A673 (cell line): Measurements from ENCODE around the gene TBC1D22A. TPM values are rescaled to one million over a fixed set of nuclear protein-coding genes. Genes with fewer than 3 reads are reported as not detected.

Experiments
- BruUV-seq: library from RNA; stranded (reverse); fragments of 400-500 nt; replicated peaks from 2 replicates; lab custom pipeline; 2021; lab: Mats Ljungman, UMichigan
- CTCF ChIA-PET: fragments of 300-600 bp; sonication (Branson Sonifier 250); formaldehyde crosslinking; loops from one replicate; lab custom pipeline; 2022; ENCODE audit warnings: antibody characterized with exemption; lab: Charles Lee
- POLR2A ChIA-PET: fragments of 300-600 bp; sonication (Branson Sonifier 250); formaldehyde crosslinking; loops from one replicate; lab custom pipeline; 2022; ENCODE audit warnings: antibody characterized with exemption; ENCODE audit not compliant: low non-redundant PET; lab: Charles Lee
- DNase-seq: peaks from one replicate; pipeline ENCODE4 v3.0.0-alpha.2; 2015; ENCODE audit warnings: low spot score
- H3K27ac ChIP-seq: fragments of 200-600 bp; sonication (generic); 2 replicates; pipeline ENCODE4 v1.5.1; 2016; ENCODE audit warnings: mixed run types, low read depth, mild to moderate bottlenecking, mixed read lengths, antibody characterized with exemption, low read length; ENCODE audit not compliant: poor library complexity, severe bottlenecking
- H3K27me3 ChIP-seq: fragments of 200-600 bp; sonication (generic); replicated peaks from 2 replicates; pipeline ENCODE4 v1.6.1; 2017; ENCODE audit warnings: mixed run types, low read depth, mild to moderate bottlenecking, mixed read lengths, antibody characterized with exemption, low read length; ENCODE audit not compliant: insufficient read depth, poor library complexity
- H3K36me3 ChIP-seq: fragments of 200-600 bp; sonication (generic); 2 replicates; pipeline ENCODE4 v1.6.1; 2016; ENCODE audit warnings: mixed run types, mild to moderate bottlenecking, mixed read lengths, antibody characterized with exemption, low read length; ENCODE audit not compliant: insufficient read depth, poor library complexity, severe bottlenecking
- H3K4me1 ChIP-seq: fragments of 200-600 bp; sonication (generic); 2 replicates; pipeline ENCODE4 v1.6.1; 2017; ENCODE audit warnings: mixed run types, mild to moderate bottlenecking, mixed read lengths, antibody characterized with exemption, low read length; ENCODE audit not compliant: insufficient read depth, poor library complexity, severe bottlenecking
- H3K4me3 ChIP-seq: fragments of 200-600 bp; sonication (generic); 2 replicates; pipeline ENCODE4 v1.5.1; 2016; ENCODE audit warnings: low read depth, mixed run types, mild to moderate bottlenecking, mixed read lengths, low read length; ENCODE audit not compliant: poor library complexity, severe bottlenecking
- H3K9me3 ChIP-seq: fragments of 200-600 bp; sonication (generic); 2 replicates; pipeline ENCODE4 v1.6.1; 2016; ENCODE audit warnings: mixed run types, low read depth, mild to moderate bottlenecking, mixed read lengths, antibody characterized with exemption, low read length; ENCODE audit not compliant: poor library complexity, severe bottlenecking
- EZH2 ChIP-seq: fragments of 200-600 bp; sonication (generic); IDR thresholded peaks from 2 replicates; pipeline ENCODE4 v1.6.1; 2017; ENCODE audit warnings: borderline replicate concordance, low read depth, mild to moderate bottlenecking, mixed read lengths, antibody characterized with exemption, low read length; ENCODE audit not compliant: poor library complexity, severe bottlenecking
- intact Hi-C: fragments of 100-400 bp; cut with micrococcal nuclease; formaldehyde crosslinking; loops from one replicate; pipeline ENCODE4 v1.10.0; 2022; ENCODE audit not compliant: unreplicated experiment
- total RNA-seq: library from RNA; stranded (reverse); gene quantifications from 2 replicates; pipeline ENCODE4 v1.2.3, GENCODE V29; 2021
- TF ChIP-seq, protein P1 (sequence below): fragments of 300-800, 200-600 bp; sonication (generic); conservative IDR thresholded peaks from 2 replicates; pipeline ENCODE4 v1.5.1; 2017; ENCODE audit warnings: low read depth, mild to moderate bottlenecking, antibody characterized with exemption, low read length, moderate library complexity, mixed read lengths

The TBC1D22A gene
- total RNA-seq, 1 experiment from 2014 or later, result 22.5 TPM

DNA sequence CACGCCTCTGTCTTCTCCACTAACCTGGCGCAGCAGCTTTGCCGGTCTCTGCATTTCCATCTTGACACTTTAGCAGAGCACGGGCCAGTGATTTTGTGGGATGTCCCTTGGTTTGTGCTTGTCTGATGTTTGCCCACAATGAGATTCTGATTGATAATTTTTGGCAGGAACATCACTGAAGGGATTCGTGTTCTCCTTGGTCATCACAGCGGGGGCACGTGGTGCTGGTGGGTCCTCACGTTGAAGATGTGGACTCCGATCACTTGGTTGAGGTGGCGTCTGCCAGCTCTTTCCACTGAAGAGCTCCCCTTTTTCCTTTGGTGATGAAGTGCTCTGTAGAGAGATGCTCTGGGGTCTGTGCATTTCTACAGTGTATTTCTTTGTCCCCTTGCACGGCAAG is 37.2 kb downstream of the TBC1D22A start:
- Histone ChIP-seq H3K27ac (no peak overlapping the region), H3K27me3 (no peaks in the 10 kb centered on the region), H3K9me3 (no peaks in the 10 kb centered on the region), H3K4me1 (no peaks in the 10 kb centered on the region), H3K36me3 (peaks cover 7% of the 10 kb centered on the region), H3K4me3 (no peak overlapping the region)
- TF ChIP-seq, protein P1, sequence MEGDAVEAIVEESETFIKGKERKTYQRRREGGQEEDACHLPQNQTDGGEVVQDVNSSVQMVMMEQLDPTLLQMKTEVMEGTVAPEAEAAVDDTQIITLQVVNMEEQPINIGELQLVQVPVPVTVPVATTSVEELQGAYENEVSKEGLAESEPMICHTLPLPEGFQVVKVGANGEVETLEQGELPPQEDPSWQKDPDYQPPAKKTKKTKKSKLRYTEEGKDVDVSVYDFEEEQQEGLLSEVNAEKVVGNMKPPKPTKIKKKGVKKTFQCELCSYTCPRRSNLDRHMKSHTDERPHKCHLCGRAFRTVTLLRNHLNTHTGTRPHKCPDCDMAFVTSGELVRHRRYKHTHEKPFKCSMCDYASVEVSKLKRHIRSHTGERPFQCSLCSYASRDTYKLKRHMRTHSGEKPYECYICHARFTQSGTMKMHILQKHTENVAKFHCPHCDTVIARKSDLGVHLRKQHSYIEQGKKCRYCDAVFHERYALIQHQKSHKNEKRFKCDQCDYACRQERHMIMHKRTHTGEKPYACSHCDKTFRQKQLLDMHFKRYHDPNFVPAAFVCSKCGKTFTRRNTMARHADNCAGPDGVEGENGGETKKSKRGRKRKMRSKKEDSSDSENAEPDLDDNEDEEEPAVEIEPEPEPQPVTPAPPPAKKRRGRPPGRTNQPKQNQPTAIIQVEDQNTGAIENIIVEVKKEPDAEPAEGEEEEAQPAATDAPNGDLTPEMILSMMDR, result no peak
- TF ChIP-seq EZH2, result no peak
- no TSS peak for BruUV-seq
- DNase-seq, result no peak
- intact Hi-C loops, result loop anchor here (10.0 kb wide), 1 partner anchor 235 kb away; no protein-coding TSS in a partner anchor
- ChIA-PET CTCF (no interaction called here), POLR2A (no interaction called here)

DNA sequence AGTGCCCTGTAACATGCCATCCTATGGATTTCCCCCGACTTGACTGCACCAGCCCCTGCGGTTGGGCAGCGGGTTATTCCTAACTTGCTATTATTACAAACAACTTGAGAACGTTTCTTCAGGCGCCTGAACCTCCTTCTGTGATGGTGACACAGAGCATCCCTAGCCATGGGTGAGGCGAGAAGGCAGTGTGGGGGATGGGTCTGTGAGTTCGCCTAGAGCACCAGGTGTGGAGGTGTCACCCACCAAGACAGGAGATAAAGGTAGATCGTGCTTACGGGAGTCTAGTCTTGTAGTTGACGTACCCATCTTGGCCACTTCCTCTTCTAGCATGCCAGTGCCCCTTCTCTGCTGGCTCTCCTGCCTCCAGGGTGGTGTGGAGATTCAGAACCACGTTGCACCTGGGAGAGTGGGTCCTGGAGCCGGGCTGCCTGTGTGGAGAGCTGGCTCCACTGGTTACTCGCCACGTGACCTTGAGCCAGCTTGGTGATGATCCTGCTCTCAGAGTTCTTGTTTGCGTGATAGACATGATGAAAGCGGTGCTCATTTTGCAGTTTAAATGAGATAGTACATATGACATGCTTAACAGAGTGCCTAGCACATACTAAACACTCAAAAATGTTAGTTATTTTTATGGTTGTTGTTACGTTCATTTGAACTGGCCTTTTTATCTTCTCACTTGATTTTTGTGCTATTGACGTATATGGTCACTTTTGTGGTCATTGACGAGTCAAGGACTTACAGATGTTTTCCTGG is 37.8 kb downstream of the TBC1D22A start:
- POLR2A ChIA-PET, result no interaction called here
- no TSS peak for BruUV-seq
- DNase-seq, result no peak

DNA sequence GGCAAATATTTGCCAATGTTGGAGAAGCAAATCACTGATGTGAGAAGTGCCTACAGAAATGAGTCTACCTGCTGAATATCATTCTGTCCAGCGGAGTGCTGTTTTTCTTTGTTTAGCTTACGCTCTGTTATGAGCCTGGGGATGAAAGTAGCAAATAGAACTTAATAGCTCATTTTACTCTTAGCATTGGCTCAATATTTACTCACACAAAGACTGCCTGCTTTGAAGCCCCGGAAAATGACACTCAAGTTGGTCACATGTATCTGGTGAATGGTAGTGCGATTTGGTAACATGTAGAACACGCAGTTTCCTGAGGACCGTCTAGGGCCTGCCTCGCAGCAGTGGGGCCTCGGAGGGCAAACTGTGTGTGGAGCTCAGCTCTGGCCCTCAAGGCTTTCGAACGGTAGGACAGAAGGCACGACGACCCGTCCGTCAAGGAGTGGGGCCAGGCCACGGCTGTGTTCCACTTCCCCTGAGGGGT is 38.9 kb downstream of the TBC1D22A start:
- H3K27me3 ChIP-seq, result no peaks in the 10 kb centered on the region
- ChIA-PET CTCF (no interaction called here), POLR2A (no interaction called here)
- TF ChIP-seq EZH2, result no peak
- TF ChIP-seq, protein P1, result no peak
- H3K36me3 ChIP-seq, result peaks cover 7% of the 10 kb centered on the region
- H3K4me1 ChIP-seq, result no peaks in the 10 kb centered on the region
- BruUV-seq, result no TSS peak
- intact Hi-C loops, result loop anchor here (10.0 kb wide), 1 partner anchor 237 kb away; no protein-coding TSS in a partner anchor
- no peaks in the 10 kb centered on the region for H3K9me3 ChIP-seq
- H3K27ac ChIP-seq, result no peak overlapping the region
- no peak overlapping the region for H3K4me3 ChIP-seq
- no peak for DNase-seq

More for the DNA sequence above, 37.8 kb downstream of the TBC1D22A start:
- Histone ChIP-seq H3K36me3 (peaks cover 7% of the 10 kb centered on the region), H3K4me3 (no peak overlapping the region), H3K27ac (no peak overlapping the region), H3K9me3 (no peaks in the 10 kb centered on the region), H3K27me3 (no peaks in the 10 kb centered on the region), H3K4me1 (no peaks in the 10 kb centered on the region)
- CTCF ChIA-PET, result no interaction called here
- TF ChIP-seq, protein P1, result no peak
- no peak for TF ChIP-seq EZH2
- intact Hi-C loops, result loop anchor here (10.0 kb wide), 1 partner anchor 235 kb away; no protein-coding TSS in a partner anchor
